ENCODE data around the gene CD4. TPM values are rescaled to one million over a fixed set of nuclear protein-coding genes. Genes with fewer than 3 reads are reported as not detected.
A peak's percentile ranks its signal among the peaks of the same experiment; 100 is the strongest.

Gene CD4
- total and polyA plus RNA-seq, 4 donors = 11.3 to 16.6 (median 14.2) TPM

DNA sequence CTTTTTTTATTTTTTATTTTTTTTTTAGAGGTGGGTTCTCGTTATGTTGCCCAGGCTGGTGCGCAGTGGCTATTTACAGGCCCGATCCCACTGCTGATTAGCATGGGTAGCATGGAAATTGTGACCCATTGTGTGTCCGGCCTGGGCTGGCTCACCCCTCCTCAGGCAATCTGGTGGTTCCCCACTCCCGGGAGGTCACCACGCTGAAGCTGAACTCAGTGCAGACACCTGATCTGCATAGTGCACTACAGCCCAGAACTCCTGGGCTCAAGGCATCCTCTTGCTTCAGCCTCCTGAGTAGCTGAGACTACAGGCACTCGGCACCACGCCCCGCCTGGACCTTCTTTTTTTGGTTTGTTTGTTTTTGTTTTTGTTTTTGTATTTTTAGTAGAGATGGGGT lies 5.5 kb upstream of the CD4 start:
- WGBS (ENCODE audit: insufficient coverage) = 76% methylated on average over 7 of the region's 9 CpGs
- Histone ChIP-seq H3K27me3 (ENCODE audit: control insufficient read depth, insufficient read depth, low read length) (no peaks in the 10 kb centered on the region), H3K4me1 (ENCODE audit: control insufficient read depth, insufficient read depth, low read length) (peaks cover 10% of the 10 kb centered on the region), H3K27ac (ENCODE audit: low read depth, low read length) (no peak overlapping the region), H3K9me3 (ENCODE audit: control insufficient read depth, insufficient read depth, low read length) (no peaks in the 10 kb centered on the region), H3K4me3 (ENCODE audit: low read depth, low read length) (no peak overlapping the region), H3K36me3 (ENCODE audit: control insufficient read depth, insufficient read depth, low read length) (no peaks in the 10 kb centered on the region)
- DNase-seq (ENCODE audit: low read depth in 4 of 6, low spot score in 6 of 6) = no peak

DNA sequence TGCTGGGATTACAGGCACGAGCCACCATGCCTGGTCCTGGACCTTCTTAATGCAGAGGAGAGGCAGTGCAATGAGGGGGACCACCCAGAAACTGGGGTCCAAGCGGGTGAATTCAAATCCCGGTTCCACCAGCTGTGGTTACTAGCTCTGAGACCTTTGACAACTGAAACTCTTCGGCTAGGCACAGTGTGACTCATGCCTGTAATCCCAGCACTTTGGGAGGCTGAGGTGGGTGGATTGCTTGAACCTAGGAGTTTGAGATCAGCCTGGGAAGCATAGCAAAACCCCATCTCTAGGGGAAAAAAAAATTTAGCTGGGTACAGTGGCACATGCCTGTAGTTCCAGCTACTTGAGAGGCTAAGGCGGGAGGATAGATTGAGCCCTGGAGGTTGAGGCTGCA lies 5.0 kb upstream of the CD4 start:
- no peak overlapping the region for H3K27ac ChIP-seq (ENCODE audit: low read depth, low read length)
- peaks cover 5% of the 10 kb centered on the region for H3K4me1 ChIP-seq (ENCODE audit: control insufficient read depth, insufficient read depth, low read length)
- no peak overlapping the region for H3K4me3 ChIP-seq (ENCODE audit: low read depth, low read length)
- no peaks in the 10 kb centered on the region for H3K27me3 ChIP-seq (ENCODE audit: control insufficient read depth, insufficient read depth, low read length)
- 85% methylated on average over 5 of the region's 5 CpGs for WGBS (ENCODE audit: insufficient coverage)
- DNase-seq (ENCODE audit: low read depth in 4 of 6, low spot score in 6 of 6) = no peak
- no peaks in the 10 kb centered on the region for H3K36me3 ChIP-seq (ENCODE audit: control insufficient read depth, insufficient read depth, low read length)
- no peaks in the 10 kb centered on the region for H3K9me3 ChIP-seq (ENCODE audit: control insufficient read depth, insufficient read depth, low read length)

DNA sequence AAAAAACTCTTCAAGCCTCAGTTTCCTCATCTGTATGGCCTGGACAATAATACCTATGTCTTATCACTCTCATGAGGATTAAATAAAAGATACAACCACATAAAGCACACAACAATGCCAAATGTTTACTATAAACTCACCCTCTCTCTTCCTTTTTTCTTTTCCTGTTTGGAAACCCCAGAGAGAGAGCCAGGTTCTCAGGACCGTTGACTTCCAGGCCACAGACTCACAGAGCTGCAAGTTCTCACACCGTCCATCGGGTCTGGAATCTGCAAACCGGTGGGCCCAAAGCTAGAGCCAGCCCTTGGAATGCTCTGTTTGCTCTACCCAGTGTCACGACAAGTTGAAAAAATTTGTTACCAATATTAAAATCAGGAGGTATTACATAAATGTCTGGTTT lies 4.6 kb upstream of the CD4 start:
- peaks cover under 1% of the 10 kb centered on the region for H3K4me1 ChIP-seq (ENCODE audit: control insufficient read depth, insufficient read depth, low read length)
- H3K27me3 ChIP-seq (ENCODE audit: control insufficient read depth, insufficient read depth, low read length) = no peaks in the 10 kb centered on the region
- H3K9me3 ChIP-seq (ENCODE audit: control insufficient read depth, insufficient read depth, low read length) = no peaks in the 10 kb centered on the region
- no peak overlapping the region for H3K27ac ChIP-seq (ENCODE audit: low read depth, low read length)
- DNase-seq (ENCODE audit: low read depth in 4 of 6, low spot score in 6 of 6) = no peak
- no peaks in the 10 kb centered on the region for H3K36me3 ChIP-seq (ENCODE audit: control insufficient read depth, insufficient read depth, low read length)
- 77% methylated on average over 4 of the region's 5 CpGs for WGBS (ENCODE audit: insufficient coverage)
- H3K4me3 ChIP-seq (ENCODE audit: low read depth, low read length) = no peak overlapping the region

DNA sequence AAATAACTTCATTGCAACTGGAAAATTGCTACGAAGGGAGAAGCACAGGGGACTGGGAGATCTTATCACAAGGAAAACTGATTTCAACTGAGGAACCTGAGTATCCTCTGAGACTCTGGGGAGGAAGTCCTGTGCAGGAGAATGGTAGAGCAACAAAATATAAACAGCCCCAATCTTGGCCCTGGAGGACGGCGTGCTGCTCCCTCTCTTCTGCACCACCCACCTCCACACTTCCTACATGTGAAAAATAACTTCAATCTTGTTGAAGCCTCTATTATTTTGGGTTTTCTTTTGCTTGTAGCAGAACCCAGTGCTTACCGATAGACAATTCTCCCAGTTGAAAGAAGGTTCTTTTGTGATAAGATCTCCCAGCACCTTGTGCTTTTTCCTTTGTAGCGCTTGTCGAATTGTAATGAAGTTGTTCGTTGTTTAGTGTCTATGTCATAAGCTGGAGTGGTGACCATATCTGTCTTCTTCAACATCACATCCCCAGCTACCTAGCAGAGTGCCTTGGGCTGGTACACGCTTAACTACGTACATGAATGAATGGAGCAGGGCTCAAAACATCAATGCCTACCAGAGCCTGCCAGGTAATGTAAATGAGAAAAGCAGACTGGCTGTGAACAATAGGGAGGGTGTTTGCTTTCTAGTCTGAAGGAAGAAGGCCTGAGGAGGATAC lies 2.8 kb upstream of the CD4 start:
- H3K9me3 ChIP-seq (ENCODE audit: control insufficient read depth, insufficient read depth, low read length) = no peaks in the 10 kb centered on the region
- no peak overlapping the region for H3K4me3 ChIP-seq (ENCODE audit: low read depth, low read length)
- no peak overlapping the region for H3K27ac ChIP-seq (ENCODE audit: low read depth, low read length)
- peaks cover under 1% of the 10 kb centered on the region for H3K4me1 ChIP-seq (ENCODE audit: control insufficient read depth, insufficient read depth, low read length)
- no peaks in the 10 kb centered on the region for H3K27me3 ChIP-seq (ENCODE audit: control insufficient read depth, insufficient read depth, low read length)
- 67% methylated on average over 1 of the region's 9 CpGs for WGBS (ENCODE audit: insufficient coverage)
- peak in 1 of 6 donors; percentile 28 for DNase-seq (ENCODE audit: low read depth in 4 of 6, low spot score in 6 of 6)
- H3K36me3 ChIP-seq (ENCODE audit: control insufficient read depth, insufficient read depth, low read length) = no peaks in the 10 kb centered on the region

DNA sequence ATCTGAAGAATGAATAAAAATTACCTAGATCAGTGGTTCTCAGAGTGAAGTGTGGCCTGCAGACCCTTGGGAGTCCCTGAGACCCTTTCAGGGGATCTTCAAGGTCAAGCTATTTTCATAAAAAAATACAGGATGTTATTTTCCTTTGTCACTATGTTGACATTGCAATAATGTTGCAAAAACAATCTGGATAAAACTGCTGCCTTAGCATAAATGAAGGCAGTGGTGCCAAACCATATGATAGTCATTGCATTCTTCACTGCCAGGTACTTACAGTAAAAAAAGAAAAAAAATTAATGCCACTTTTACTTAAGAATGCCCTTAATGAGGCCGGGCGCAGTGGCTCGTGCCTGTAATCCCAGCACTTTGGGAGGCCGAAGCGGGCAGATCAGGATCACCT lies 2.0 kb upstream of the CD4 start:
- H3K36me3 ChIP-seq (ENCODE audit: control insufficient read depth, insufficient read depth, low read length) = no peaks in the 10 kb centered on the region
- H3K9me3 ChIP-seq (ENCODE audit: control insufficient read depth, insufficient read depth, low read length) = no peaks in the 10 kb centered on the region
- H3K4me3 ChIP-seq (ENCODE audit: low read depth, low read length) = no peak overlapping the region
- 78% methylated on average over 5 of the region's 5 CpGs for WGBS (ENCODE audit: insufficient coverage)
- no peak for DNase-seq (ENCODE audit: low read depth in 4 of 6, low spot score in 6 of 6)
- no peaks in the 10 kb centered on the region for H3K27me3 ChIP-seq (ENCODE audit: control insufficient read depth, insufficient read depth, low read length)
- no peak overlapping the region for H3K27ac ChIP-seq (ENCODE audit: low read depth, low read length)
- H3K4me1 ChIP-seq (ENCODE audit: control insufficient read depth, insufficient read depth, low read length) = peaks cover 8% of the 10 kb centered on the region

DNA sequence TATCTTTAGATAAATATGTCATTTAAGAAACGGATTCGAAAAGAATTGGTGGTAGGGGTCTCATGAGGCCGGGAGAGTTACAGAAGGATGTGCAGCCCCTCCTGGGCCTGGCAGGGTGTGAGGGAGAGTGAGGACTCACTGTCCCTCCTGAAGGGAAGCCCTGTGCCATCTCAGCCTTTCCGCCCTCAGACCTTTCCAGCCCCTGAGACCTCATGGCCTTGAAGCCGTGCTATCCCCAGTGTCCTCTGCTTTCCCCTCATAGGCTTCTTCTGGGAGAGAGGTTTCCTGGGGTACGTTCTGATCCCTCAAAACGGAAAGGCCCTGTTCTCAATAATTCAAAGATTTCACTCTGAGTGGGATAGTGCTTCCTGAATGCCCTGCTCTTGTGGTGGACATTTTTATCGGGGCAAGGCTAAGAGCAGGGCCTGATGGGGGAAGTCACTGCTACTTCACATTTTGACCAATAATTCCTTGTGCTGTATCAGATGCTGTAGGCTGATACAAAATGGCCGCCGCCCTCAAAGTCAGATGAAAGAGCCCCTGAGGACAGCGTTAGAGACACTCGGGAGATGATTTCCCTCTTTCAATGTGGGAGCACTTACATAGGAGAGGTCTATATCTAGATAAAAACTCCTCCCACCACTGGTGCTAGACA lies 1.3 kb downstream of the CD4 start:
- Histone ChIP-seq H3K27ac (ENCODE audit: low read depth, low read length) (no peak overlapping the region), H3K9me3 (ENCODE audit: control insufficient read depth, insufficient read depth, low read length) (no peaks in the 10 kb centered on the region), H3K36me3 (ENCODE audit: control insufficient read depth, insufficient read depth, low read length) (no peaks in the 10 kb centered on the region), H3K4me1 (ENCODE audit: control insufficient read depth, insufficient read depth, low read length) (peaks cover 17% of the 10 kb centered on the region), H3K4me3 (ENCODE audit: low read depth, low read length) (no peak overlapping the region), H3K27me3 (ENCODE audit: control insufficient read depth, insufficient read depth, low read length) (no peaks in the 10 kb centered on the region)
- WGBS (ENCODE audit: insufficient coverage) = 90% methylated on average over 2 of the region's 12 CpGs
- DNase-seq (ENCODE audit: low read depth in 4 of 6, low spot score in 6 of 6) = no peak

DNA sequence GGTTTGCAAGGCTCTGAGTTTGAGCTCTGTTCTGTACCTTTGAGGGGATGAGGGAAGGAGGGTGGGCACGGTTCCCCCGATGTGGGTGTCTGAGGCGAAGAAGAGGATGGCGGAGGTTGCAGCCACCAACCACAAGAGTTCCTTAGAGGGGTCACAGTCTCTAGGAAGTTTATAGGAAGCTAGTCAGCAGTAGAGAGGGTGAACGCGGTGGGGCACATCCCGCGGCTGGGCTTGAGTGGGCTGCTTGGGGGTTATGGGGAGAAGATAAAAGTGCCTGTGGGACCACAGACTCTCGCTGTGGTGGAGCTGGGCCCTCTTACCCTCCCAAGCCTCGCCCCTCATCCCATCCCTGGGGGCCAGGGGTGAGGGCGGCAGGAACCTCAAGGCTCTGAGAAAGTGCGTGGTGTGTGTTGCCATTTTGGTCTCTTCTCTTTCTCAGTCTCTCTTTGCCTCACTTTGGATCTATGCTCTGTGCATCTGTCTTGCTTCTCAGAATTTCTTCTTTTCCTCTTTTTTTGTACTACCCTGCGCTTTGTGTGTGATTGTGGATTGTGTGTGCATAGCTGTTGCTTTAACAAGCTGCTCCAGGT lies 2.7 kb downstream of the CD4 start:
- no peak overlapping the region for H3K4me3 ChIP-seq (ENCODE audit: low read depth, low read length)
- DNase-seq (ENCODE audit: low read depth in 4 of 6, low spot score in 6 of 6) = no peak
- WGBS (ENCODE audit: insufficient coverage) = 91% methylated on average over 8 of the region's 13 CpGs
- H3K4me1 ChIP-seq (ENCODE audit: control insufficient read depth, insufficient read depth, low read length) = peaks cover 17% of the 10 kb centered on the region
- H3K36me3 ChIP-seq (ENCODE audit: control insufficient read depth, insufficient read depth, low read length) = no peaks in the 10 kb centered on the region
- no peaks in the 10 kb centered on the region for H3K9me3 ChIP-seq (ENCODE audit: control insufficient read depth, insufficient read depth, low read length)
- H3K27ac ChIP-seq (ENCODE audit: low read depth, low read length) = peak overlapping the region; percentile 17
- H3K27me3 ChIP-seq (ENCODE audit: control insufficient read depth, insufficient read depth, low read length) = no peaks in the 10 kb centered on the region

DNA sequence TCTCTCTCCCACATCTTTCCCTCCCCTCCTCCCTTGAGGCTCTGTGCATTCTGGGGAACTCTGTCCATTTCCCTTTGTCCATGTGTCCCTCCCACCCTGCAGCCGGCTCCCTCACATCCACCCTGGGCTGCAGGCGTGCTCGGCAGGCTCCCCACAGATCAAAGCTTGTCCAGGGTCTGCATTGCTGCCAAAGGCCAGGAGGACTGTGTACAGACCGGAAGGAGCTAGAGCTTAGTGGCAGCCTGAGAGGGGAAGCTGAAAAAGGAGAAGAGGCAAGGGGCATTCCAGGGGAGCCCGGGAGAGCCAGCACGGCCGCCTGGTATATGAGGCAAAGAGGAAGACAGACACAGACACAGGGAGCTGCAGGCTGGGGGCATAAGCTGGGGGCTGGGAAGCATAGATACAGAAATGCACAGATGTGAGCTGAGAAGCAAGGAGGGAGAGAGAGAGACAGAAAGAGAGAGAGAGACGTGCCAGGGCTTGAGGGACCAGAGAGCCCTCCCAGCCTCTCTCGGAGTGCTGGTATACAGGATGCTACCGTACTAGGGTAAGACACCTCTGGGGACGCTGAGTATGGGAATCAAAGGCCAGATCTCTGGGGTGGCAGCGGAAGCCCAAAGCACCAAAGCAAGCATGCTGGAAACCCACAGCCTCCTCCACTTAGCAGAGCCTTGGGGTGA lies 3.3 kb downstream of the CD4 start:
- no peaks in the 10 kb centered on the region for H3K36me3 ChIP-seq (ENCODE audit: control insufficient read depth, insufficient read depth, low read length)
- H3K27me3 ChIP-seq (ENCODE audit: control insufficient read depth, insufficient read depth, low read length) = no peaks in the 10 kb centered on the region
- 8% methylated on average over 10 of the region's 12 CpGs for WGBS (ENCODE audit: insufficient coverage)
- H3K4me1 ChIP-seq (ENCODE audit: control insufficient read depth, insufficient read depth, low read length) = peaks cover 17% of the 10 kb centered on the region
- DNase-seq (ENCODE audit: low read depth in 4 of 6, low spot score in 6 of 6) = peak in 3 of 6 donors; percentile 12 to 70 (median 65)
- H3K27ac ChIP-seq (ENCODE audit: low read depth, low read length) = peak overlapping the region; percentile 17
- H3K9me3 ChIP-seq (ENCODE audit: control insufficient read depth, insufficient read depth, low read length) = no peaks in the 10 kb centered on the region
- H3K4me3 ChIP-seq (ENCODE audit: low read depth, low read length) = no peak overlapping the region

DNA sequence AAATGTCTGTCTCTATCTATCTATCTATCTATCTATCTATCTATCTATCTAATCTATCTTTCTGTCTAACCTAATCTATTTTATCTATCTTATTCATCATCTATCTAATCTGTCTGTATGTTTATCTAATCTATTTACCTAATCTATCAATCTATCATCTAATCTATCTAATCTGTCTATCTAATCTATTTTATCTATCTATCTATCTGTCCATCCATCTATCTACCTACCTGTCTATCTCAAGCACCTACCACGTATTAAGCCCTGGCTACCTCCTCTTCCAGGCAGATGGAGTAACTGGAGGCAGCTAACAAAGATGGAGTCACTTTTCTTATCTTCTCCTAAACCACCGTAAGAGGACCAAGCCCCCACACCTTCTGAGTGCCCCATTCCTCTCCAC lies 5.8 kb downstream of the CD4 start:
- Histone ChIP-seq H3K4me1 (ENCODE audit: control insufficient read depth, insufficient read depth, low read length) (peaks cover 17% of the 10 kb centered on the region), H3K9me3 (ENCODE audit: control insufficient read depth, insufficient read depth, low read length) (no peaks in the 10 kb centered on the region), H3K27me3 (ENCODE audit: control insufficient read depth, insufficient read depth, low read length) (no peaks in the 10 kb centered on the region), H3K27ac (ENCODE audit: low read depth, low read length) (no peak overlapping the region), H3K4me3 (ENCODE audit: low read depth, low read length) (no peak overlapping the region), H3K36me3 (ENCODE audit: control insufficient read depth, insufficient read depth, low read length) (no peaks in the 10 kb centered on the region)
- DNase-seq (ENCODE audit: low read depth in 4 of 6, low spot score in 6 of 6) = no peak
- no CpG with 5 or more reads among the region's 2 CpGs for WGBS (ENCODE audit: insufficient coverage)
